Esophagus muscularis mucosa (tissue), 4 donors: ENCODE data around the gene KLHL21. TPM values are rescaled to one million over a fixed set of nuclear protein-coding genes. Genes with fewer than 3 reads are reported as not detected.
A peak's percentile ranks its signal among the peaks of the same experiment; 100 is the strongest.
"Not testable (repeated sequence)": the region's sequence is repeated elsewhere in the genome, so short reads cannot be mapped to it uniquely, and the experiment has no call there.

Experiments
- DNase-seq: peaks from one replicate; pipeline ENCODE4 v3.0.0-alpha.2; 2017; ENCODE audit errors: extremely low spot score
- H3K27ac ChIP-seq, 4 donors: fragments of 200-600 bp; sonication (generic); replicated peaks in 1 of 4; 1 replicate in 3 of 4; 2 replicates in 1 of 4; pipeline ENCODE4 v1.5.1; 2016 to 2019; ENCODE audit warnings: mild to moderate bottlenecking in 1 of 4
- H3K27me3 ChIP-seq, 4 donors: fragments of 200-600 bp; sonication (generic); one replicate each; pipeline versions ENCODE4 v1.5.1 to v1.6.0; 2016 to 2019
- H3K36me3 ChIP-seq, 4 donors: fragments of 200-600 bp; sonication (generic); one replicate each; pipeline ENCODE4 v1.5.1; 2016 to 2019
- H3K4me1 ChIP-seq, 4 donors: fragments of 200-600 bp; sonication (generic); one replicate each; pipeline ENCODE4 v1.5.1; 2016 to 2019
- H3K4me3 ChIP-seq, 4 donors: fragments of 200-600 bp; sonication (generic); 1 replicate in 2 of 4; 2 replicates in 2 of 4; pipeline ENCODE4 v1.5.1; 2016 to 2019; ENCODE audit warnings: mild to moderate bottlenecking in 4 of 4, moderate library complexity in 1 of 4
- H3K9me3 ChIP-seq, 4 donors: fragments of 200-600 bp; sonication (generic); 1 replicate in 3 of 4; 2 replicates in 1 of 4; pipeline ENCODE4 v1.5.1; 2016 to 2019
- CTCF ChIP-seq, 3 experiments: fragments of 200-600 bp in 2 of 3; fragments of 450-650 bp in 1 of 3; sonication (generic) in 2 of 3; IDR thresholded peaks; one replicate each; pipeline ENCODE4 v1.5.1; 2017 to 2019; ENCODE audit warnings: antibody characterized with exemption in 3 of 3, mild to moderate bottlenecking in 2 of 3, moderate library complexity in 1 of 3
- EP300 ChIP-seq: sonication (generic); formaldehyde crosslinking; IDR thresholded peaks from one replicate; pipeline ENCODE4 v1.6.1; 2017; ENCODE audit warnings: antibody characterized with exemption
- POLR2A ChIP-seq: fragments of 450-650 bp; IDR thresholded peaks from one replicate; pipeline ENCODE4 v1.6.1; 2017; ENCODE audit warnings: antibody characterized with exemption, moderate library complexity, mild to moderate bottlenecking, low read depth
- POLR2AphosphoS5 ChIP-seq, 2 donors: sonication (generic); formaldehyde crosslinking; IDR thresholded peaks; one replicate each; pipeline ENCODE4 v1.6.1; 2017; ENCODE audit warnings: antibody characterized with exemption in 2 of 2
- WGBS: methylation state at CpG from one replicate; pipeline ENCODE4 v1.1.5; 2018; 5-methylcytosine and 5-hydroxymethylcytosine counted together
- intact Hi-C: fragments of 100-400 bp; cut with DNase I; formaldehyde crosslinking; loops from one replicate; pipeline ENCODE4 v1.15.1; 2023
- total RNA-seq, 4 donors: library from RNA; depleted of rRNA; stranded (reverse); fragments of >200 nt; gene quantifications; one replicate each; pipeline versions ENCODE4 v1.1.0 to v1.2.1, GENCODE V29; 2016

The KLHL21 gene
- total RNA-seq, 4 donors from 2014 or later = 98.4 to 184 (median 130) TPM

GRCh38 chr1:6569033-6569432, 33.6 kb downstream of the KLHL21 start:
- no peak overlapping the region for H3K4me3 ChIP-seq
- H3K9me3 ChIP-seq = peaks cover 0 to 6% (median 3%) of the 10 kb centered on the region in 4 donors
- WGBS = 88% methylated on average over 11 of the region's 11 CpGs
- no peak for DNase-seq
- TF ChIP-seq POLR2AphosphoS5 (IDR thresholded peaks at IDR 0.05) (no peak), POLR2A (no peak), CTCF (IDR thresholded peaks at IDR 0.05) (no peak), EP300 (no peak)
- H3K27me3 ChIP-seq = peaks cover 0 to 4% (median 0%) of the 10 kb centered on the region in 4 donors
- H3K27ac ChIP-seq = no peak overlapping the region
- intact Hi-C loops = no loop called here
- no peaks in the 10 kb centered on the region for H3K4me1 ChIP-seq
- H3K36me3 ChIP-seq = no peaks in the 10 kb centered on the region

- 60% methylated on average over 9 of the region's 9 CpGs for WGBS
- intact Hi-C loops = no loop called here
Measured at GRCh38 chr1:6560267-6560666, 42.4 kb downstream of the KLHL21 start.

GRCh38 chr1:6559161-6559560, 43.5 kb downstream of the KLHL21 start:
- WGBS = 94% methylated on average over 7 of the region's 11 CpGs
- H3K27ac ChIP-seq, H3K9me3 ChIP-seq, H3K4me3 ChIP-seq, H3K36me3 ChIP-seq, DNase-seq, H3K27me3 ChIP-seq: not testable (repeated sequence)
- intact Hi-C loops = loop anchor here (5.0 kb wide), 1 partner anchor 83 kb away; no protein-coding TSS in a partner anchor
- peaks cover 5 to 10% (median 10%) of the 10 kb centered on the region in 4 donors for H3K4me1 ChIP-seq

More at GRCh38 chr1:6560267-6560666, 42.4 kb downstream of the KLHL21 start:
- no peak overlapping the region for H3K27ac ChIP-seq
- H3K36me3 ChIP-seq = no peaks in the 10 kb centered on the region
- TF ChIP-seq EP300 (no peak), POLR2AphosphoS5 (IDR thresholded peaks at IDR 0.05) (no peak)
- DNase-seq = no peak
- H3K9me3 ChIP-seq = no peaks in the 10 kb centered on the region
- H3K4me1 ChIP-seq = peaks cover 0 to 2% (median 2%) of the 10 kb centered on the region in 4 donors
- H3K27me3 ChIP-seq = no peaks in the 10 kb centered on the region
- H3K4me3 ChIP-seq = no peak overlapping the region

GRCh38 chr1:6557597-6557996, 45.1 kb downstream of the KLHL21 start:
- intact Hi-C loops = loop anchor here (5.0 kb wide), 1 partner anchor 85 kb away; no protein-coding TSS in a partner anchor
- Histone ChIP-seq H3K27me3 (no peaks in the 10 kb centered on the region), H3K36me3 (no peaks in the 10 kb centered on the region), H3K9me3 (no peaks in the 10 kb centered on the region), H3K4me1 (peaks cover 15 to 24% (median 22%) of the 10 kb centered on the region in 4 donors), H3K4me3 (no peak overlapping the region), H3K27ac (no peak overlapping the region)
- no peak for DNase-seq
- WGBS = 94% methylated on average over 1 of the region's 1 CpG
- TF ChIP-seq POLR2AphosphoS5 (IDR thresholded peaks at IDR 0.05) (no peak), CTCF (IDR thresholded peaks at IDR 0.05) (no peak), POLR2A (no peak), EP300 (no peak)

- intact Hi-C loops = loop anchor here (2.0 to 5.0 kb wide), 3 partner anchors 24 to 87 kb away; partner anchors contain the start of genes PLEKHG5 and ZBTB48
- H3K4me3 ChIP-seq = peak within 1 kb of the TSS; percentile 82 to 85 (median 82)
- no peak for DNase-seq
- no peaks in the 10 kb centered on the region for H3K9me3 ChIP-seq
- peaks cover 15 to 28% (median 25%) of the 10 kb centered on the region in 4 donors for H3K4me1 ChIP-seq
- WGBS = 68% methylated on average over 5 of the region's 19 CpGs
- H3K27me3 ChIP-seq = no peaks in the 10 kb centered on the region
- peak within 1 kb of the TSS; percentile 82 to 86 (median 84) for H3K27ac ChIP-seq
- no peak for TF ChIP-seq CTCF (IDR thresholded peaks at IDR 0.05)
- peaks cover 8 to 17% (median 9%) of the 10 kb centered on the region in 4 donors for H3K36me3 ChIP-seq
Measured at GRCh38 chr1:6554907-6555778, 47.5 kb downstream of the KLHL21 start, which contains the start of gene TAS1R1. TSS of gene TAS1R1 (plus strand) at chr1:6555307. CDS start at chr1:6555374, 67 bp downstream.
